Activated CD8-positive, alpha-beta memory T cell treated with anti-CD3 and anti-CD28 coated beads, Interleukin-2, amount 10 ng/mL, durations not matched to agents 7 days and 5 days (primary cell): Measurements from ENCODE around the gene MTARC2. TPM values are rescaled to one million over a fixed set of nuclear protein-coding genes. Genes with fewer than 3 reads are reported as not detected.

Experiments used
- ATAC-seq: fragments of 150-1000 bp; cut with Tn5 transposase; one replicate; pipeline ENCODE4 v1.10.0; 2021; ENCODE audit warnings: moderate library complexity
- CTCF ChIA-PET: fragments of 350-600 bp; sonication (Branson Sonifier 250); formaldehyde crosslinking; loops from one replicate; lab custom pipeline; 2021; ENCODE audit warnings: antibody characterized with exemption; lab: Charles Lee
- DNase-seq: peaks from one replicate; pipeline ENCODE4 v3.0.0-alpha.2; 2020
- H3K27ac Mint-ChIP-seq: one replicate; pipeline ENCODE4 v1.8.0; 2021; ENCODE audit warnings: mild to moderate bottlenecking, mixed read lengths
- H3K27me3 Mint-ChIP-seq: one replicate; pipeline ENCODE4 v1.8.0; 2021; ENCODE audit warnings: mixed read lengths
- H3K36me3 Mint-ChIP-seq: one replicate; pipeline ENCODE4 v1.8.0; 2021; ENCODE audit warnings: mild to moderate bottlenecking, mixed read lengths
- H3K4me1 Mint-ChIP-seq: one replicate; pipeline ENCODE4 v1.8.0; 2021; ENCODE audit warnings: mixed read lengths
- H3K4me3 Mint-ChIP-seq: one replicate; pipeline ENCODE4 v1.8.0; 2021; ENCODE audit warnings: mild to moderate bottlenecking, moderate library complexity, mixed read lengths
- H3K9me3 Mint-ChIP-seq: one replicate; pipeline ENCODE4 v1.8.0; 2022; ENCODE audit warnings: low read depth, mixed read lengths
- total RNA-seq, 2 experiments: library from RNA; stranded (reverse); gene quantifications; one replicate each; pipeline ENCODE4 v1.2.3, GENCODE V29; 2021

The MTARC2 gene
- total RNA-seq, 2 experiments from 2014 or later: not detected

DNA sequence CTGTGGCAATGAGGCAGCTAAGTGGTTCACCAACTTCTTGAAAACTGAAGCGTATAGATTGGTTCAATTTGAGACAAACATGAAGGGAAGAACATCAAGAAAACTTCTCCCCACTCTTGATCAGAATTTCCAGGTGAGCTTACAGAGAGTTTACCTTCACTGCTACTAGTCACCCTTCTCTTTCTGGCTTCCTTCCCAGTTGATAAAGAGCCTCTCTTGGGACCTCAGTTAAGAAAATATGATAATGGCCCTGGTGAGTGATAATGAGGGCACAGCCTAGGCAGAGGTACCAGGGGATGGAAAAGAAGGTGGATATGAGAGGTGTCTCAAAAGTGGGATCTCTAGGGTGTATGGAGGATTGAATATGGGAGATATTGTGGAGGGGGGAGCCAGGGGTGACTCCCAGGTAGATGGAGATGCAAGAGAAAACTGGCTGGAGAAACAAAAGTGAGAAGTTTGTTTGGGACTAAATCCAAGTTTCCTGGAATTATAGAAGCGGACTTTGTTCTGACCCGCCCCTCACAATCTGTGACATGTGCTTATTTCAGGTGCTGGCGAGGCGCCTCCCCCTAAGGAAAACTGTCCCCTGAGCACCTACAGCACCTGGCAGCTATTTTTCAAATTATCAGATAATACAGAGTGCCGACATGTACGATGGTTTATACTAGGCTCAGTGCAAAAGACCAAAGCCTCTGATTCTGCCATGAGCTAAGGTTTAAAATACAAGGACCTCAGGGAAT lies 13.7 kb downstream of the MTARC2 start:
- Mint-ChIP-seq H3K4me1 (no peaks in the 10 kb centered on the region), H3K9me3 (no peaks in the 10 kb centered on the region), H3K27me3 (peaks cover 10% of the 10 kb centered on the region), H3K4me3 (no peak overlapping the region), H3K27ac (no peak overlapping the region), H3K36me3 (no peaks in the 10 kb centered on the region)
- CTCF ChIA-PET: interaction anchor here (1.1 kb wide), 1 partner anchor 13 kb away, joined by 4 read pairs; no protein-coding TSS in a partner anchor
- DNase-seq (no peak), ATAC-seq (no peak)

DNA sequence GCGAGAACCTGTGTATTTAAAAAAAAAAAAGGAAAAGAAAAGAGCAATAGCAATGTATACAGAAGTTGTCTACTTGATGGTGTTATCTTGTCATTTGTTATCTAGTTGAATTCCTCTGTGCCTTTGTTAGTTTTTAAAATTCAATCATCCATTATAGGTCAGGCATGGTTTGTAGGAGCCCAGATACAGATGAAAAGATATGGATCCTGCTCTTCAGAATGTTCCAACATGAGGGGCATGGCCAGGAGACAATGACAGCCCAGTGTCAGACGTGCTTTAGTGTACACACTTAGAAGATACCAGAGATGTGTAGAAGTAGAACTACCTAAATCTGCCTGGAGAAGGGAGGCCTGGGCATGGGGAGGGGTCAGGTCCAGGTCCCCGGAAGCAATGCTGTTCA lies 16.6 kb downstream of the MTARC2 start:
- no peaks in the 10 kb centered on the region for H3K9me3 Mint-ChIP-seq

DNA sequence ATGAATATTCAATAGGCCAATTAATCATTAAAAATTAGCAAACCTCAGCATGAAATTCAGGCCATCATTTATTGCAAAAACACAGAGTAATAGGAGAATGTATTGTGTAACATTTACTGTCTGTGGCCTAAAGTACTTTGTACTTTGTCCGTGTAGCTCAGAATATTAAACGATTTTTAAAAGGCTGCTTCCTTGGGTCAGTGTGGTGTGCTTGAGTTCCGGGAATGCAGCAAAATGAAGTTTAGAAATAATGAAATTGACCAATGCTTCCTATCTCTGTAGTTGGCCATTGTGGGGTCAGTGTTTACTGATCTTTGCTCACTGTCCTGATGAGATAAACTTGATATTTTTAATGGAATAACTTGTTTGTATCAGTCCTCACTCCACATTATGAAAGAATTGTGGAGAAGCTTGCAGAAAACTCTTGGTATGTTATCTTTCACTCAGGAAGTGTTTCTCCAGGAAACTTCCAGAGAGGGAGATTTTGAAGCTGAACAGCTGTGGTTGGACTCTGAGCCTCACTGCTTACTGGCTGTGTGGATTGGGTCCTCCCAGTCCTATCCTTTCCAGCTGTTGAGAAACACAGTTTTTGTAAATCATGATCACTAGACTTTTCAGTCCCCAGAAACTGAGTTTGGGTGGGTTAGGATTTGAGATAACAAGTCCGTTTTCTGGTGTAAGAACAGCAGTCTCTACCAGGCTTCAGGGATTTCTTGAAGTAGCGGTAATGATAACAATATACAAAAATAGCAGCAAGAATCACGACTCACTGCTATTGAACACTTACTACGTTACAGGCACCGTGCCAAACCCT lies 19.4 kb downstream of the MTARC2 start:
- H3K36me3 Mint-ChIP-seq: no peaks in the 10 kb centered on the region
- DNase-seq (no peak), ATAC-seq (no peak)
- CTCF ChIA-PET: no interaction called here
- H3K4me1 Mint-ChIP-seq: no peaks in the 10 kb centered on the region
- no peaks in the 10 kb centered on the region for H3K9me3 Mint-ChIP-seq
- H3K27ac Mint-ChIP-seq: no peak overlapping the region
- no peaks in the 10 kb centered on the region for H3K27me3 Mint-ChIP-seq
- H3K4me3 Mint-ChIP-seq: no peak overlapping the region

More for the DNA sequence above, 16.6 kb downstream of the MTARC2 start:
- CTCF ChIA-PET: no interaction called here
- Mint-ChIP-seq H3K36me3 (no peaks in the 10 kb centered on the region), H3K27me3 (peaks cover 4% of the 10 kb centered on the region), H3K27ac (no peak overlapping the region), H3K4me1 (no peaks in the 10 kb centered on the region), H3K4me3 (no peak overlapping the region)
- DNase-seq (no peak), ATAC-seq (no peak)

DNA sequence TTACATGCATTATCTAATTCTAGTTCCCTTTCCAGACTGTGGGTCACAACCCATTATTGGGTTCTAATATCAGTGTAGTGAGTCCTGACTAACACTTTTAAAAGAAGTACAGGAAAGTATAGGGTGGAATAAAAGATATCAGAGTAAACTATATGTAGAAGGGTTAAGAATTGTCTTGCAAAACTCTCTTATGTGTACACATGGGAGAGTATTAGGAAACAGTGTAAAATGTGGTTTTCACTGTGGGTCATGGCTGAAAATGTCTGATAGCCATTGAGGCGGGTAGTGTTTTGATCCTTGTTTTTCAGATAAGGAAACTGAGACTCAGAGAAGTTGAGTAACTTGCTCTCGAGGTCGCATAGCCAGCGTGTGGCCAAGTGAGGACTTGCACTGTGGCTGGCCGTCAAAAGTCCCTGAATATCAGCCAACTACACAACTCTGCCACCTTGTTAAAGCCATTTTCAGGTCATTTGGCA lies 20.0 kb downstream of the MTARC2 start:
- DNase-seq (no peak), ATAC-seq (no peak)
- Mint-ChIP-seq H3K4me1 (no peaks in the 10 kb centered on the region), H3K36me3 (no peaks in the 10 kb centered on the region), H3K27ac (no peak overlapping the region), H3K27me3 (no peaks in the 10 kb centered on the region), H3K4me3 (no peak overlapping the region), H3K9me3 (no peaks in the 10 kb centered on the region)
- CTCF ChIA-PET: no interaction called here

DNA sequence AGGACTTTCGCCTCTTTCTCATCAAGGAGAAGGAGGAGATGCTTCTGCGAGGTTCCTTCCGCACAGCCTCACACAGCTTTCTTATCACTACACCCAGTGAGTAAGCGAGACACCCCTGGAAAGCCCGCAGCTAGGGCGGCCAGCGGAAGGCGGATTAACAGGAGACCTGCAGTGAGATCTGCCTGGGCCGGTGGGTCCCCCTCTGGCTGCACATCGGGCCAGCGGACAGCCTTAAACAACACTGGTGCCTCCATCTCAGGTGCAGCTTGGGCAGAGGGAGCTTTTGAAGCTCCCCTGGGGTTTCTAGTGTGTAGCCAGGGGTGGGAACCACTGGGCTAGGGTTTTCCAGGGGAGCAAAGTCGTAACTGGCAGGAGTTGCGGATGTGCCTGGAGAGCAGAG lies 21.1 kb downstream of the MTARC2 start:
- no peak overlapping the region for H3K27ac Mint-ChIP-seq
- no peaks in the 10 kb centered on the region for H3K36me3 Mint-ChIP-seq
- H3K4me1 Mint-ChIP-seq: no peaks in the 10 kb centered on the region
- ATAC-seq (no peak), DNase-seq (no peak)
- CTCF ChIA-PET: no interaction called here
- no peak overlapping the region for H3K4me3 Mint-ChIP-seq
- peaks cover 2% of the 10 kb centered on the region for H3K27me3 Mint-ChIP-seq
- no peaks in the 10 kb centered on the region for H3K9me3 Mint-ChIP-seq

DNA sequence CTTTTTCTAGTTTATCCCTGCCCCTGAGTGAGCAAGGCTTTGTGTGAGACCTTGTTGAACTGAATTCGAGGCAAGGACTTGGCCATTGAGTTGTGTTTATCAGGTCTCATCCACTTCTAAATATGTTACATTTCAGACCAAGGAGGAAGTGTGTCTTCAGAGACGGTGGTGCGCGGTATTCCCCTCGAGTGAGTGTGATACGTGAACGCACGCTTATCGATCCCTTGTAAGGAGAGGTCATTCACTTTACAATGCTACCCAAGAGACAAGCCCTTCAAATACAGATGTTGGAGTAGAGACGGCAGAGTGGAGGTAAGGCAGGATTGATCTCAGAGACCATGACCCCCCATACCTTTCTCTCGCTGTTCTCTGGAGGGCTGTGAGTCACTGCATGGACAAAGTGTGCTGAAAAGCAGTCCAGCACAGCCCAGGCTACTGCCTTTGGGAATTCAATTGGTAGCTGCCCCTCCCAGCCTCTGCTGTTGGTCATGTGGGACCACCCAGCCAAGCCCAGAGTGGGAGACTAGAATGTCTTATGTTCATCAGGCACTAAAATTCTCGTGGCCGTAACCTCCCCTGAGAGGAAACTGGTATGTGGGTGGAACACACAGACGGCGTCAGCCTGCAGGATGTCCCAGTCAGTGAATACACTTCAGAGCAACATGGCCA lies 22.3 kb downstream of the MTARC2 start:
- H3K9me3 Mint-ChIP-seq: no peaks in the 10 kb centered on the region
- CTCF ChIA-PET: no interaction called here
- ATAC-seq (no peak), DNase-seq (no peak)
- peaks cover 7% of the 10 kb centered on the region for H3K27me3 Mint-ChIP-seq
- H3K4me3 Mint-ChIP-seq: no peak overlapping the region
- H3K4me1 Mint-ChIP-seq: no peaks in the 10 kb centered on the region
- H3K36me3 Mint-ChIP-seq: no peaks in the 10 kb centered on the region
- no peak overlapping the region for H3K27ac Mint-ChIP-seq

DNA sequence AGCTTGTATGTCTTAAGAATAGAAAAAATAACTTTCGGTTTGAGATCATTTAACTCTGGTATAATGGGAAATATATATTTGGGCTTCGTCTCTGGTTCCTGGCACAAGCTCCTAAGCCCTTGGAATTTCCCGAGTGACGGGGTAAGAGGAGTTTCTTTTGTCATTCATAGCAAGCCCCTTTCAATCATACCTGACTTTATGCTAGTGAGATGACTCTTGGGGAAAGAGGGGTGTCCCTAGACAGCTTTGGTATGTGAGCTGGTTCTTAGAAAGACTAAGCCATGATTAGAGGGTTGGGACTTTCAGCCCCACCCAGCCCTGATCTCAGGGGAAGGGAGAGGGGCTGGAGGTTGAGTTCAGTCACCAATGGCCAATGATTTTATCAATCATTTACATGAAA lies 24.7 kb downstream of the MTARC2 start:
- Mint-ChIP-seq H3K9me3 (no peaks in the 10 kb centered on the region), H3K4me3 (no peak overlapping the region), H3K4me1 (no peaks in the 10 kb centered on the region), H3K27me3 (peaks cover 11% of the 10 kb centered on the region), H3K27ac (no peak overlapping the region), H3K36me3 (no peaks in the 10 kb centered on the region)
- ATAC-seq (no peak), DNase-seq (no peak)
- CTCF ChIA-PET: interaction anchor here (1.0 to 2.1 kb wide), 2 partner anchors 13 to 40 kb away, joined by 3 to 8 read pairs; partner anchors contain the start of gene MTARC1

DNA sequence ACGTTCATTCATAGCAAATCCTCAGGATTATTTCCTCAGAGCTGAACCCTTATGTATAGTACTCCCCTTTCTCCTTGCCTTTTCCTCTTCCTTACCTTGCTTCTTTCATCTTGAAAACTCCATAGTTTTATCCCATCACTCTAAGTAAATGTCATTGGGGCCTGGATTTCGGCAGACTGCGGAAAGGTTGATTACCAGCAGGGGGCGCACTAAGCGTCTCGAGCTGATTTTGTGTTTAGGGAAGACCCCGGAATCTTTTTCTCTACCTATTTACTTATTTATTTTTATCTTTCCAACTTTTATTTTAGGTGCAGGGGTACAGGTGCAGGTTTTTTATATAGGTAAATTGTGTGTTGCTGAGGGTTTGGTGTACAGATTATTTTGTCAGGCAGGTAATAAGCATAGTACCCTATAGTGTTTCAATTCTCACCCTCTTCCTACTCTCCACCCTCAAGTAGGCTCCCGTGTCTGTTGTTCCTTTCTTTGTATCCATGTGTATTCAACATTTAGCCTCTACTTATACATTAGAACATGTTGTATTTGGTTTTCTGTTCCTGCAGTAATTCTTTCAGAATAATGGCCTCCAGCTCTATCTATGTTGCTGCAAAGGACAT lies 27.2 kb downstream of the MTARC2 start:
- Mint-ChIP-seq H3K27ac (no peak overlapping the region), H3K9me3 (no peaks in the 10 kb centered on the region), H3K4me3 (no peak overlapping the region), H3K4me1 (no peaks in the 10 kb centered on the region), H3K27me3 (peaks cover 11% of the 10 kb centered on the region), H3K36me3 (no peaks in the 10 kb centered on the region)
- ATAC-seq (no peak), DNase-seq (peak; percentile 45)
- CTCF ChIA-PET: interaction anchor here (0.9 to 1.9 kb wide), 6 partner anchors 10 to 94 kb away, joined by 3 to 7 read pairs (median 4); no protein-coding TSS in a partner anchor

DNA sequence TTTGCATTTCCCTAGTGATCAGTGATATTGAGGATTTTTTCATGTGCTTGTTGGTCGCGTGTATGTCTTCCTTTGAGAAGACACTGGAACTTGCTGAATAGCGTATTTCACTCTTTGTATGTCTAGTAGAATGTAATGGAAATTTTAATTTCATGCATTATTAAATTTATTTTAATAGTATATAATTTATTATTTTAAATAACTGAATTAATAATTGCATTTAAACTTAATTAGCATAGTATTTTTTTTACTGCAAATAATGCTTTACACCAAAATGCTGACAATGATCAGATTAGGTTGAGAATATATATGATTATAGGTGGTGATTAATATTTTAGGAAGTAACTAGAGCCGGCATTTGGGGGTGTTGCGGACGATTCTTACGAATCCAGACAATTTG lies 28.1 kb downstream of the MTARC2 start:
- no peak overlapping the region for H3K27ac Mint-ChIP-seq
- H3K4me3 Mint-ChIP-seq: no peak overlapping the region
- CTCF ChIA-PET: interaction anchor here (0.9 to 1.9 kb wide), 5 partner anchors 9 to 95 kb away, joined by 3 to 7 read pairs (median 4); no protein-coding TSS in a partner anchor
- ATAC-seq: no peak
- no peaks in the 10 kb centered on the region for H3K36me3 Mint-ChIP-seq
- no peaks in the 10 kb centered on the region for H3K4me1 Mint-ChIP-seq
- H3K9me3 Mint-ChIP-seq: no peaks in the 10 kb centered on the region
- DNase-seq: no peak
- H3K27me3 Mint-ChIP-seq: peaks cover 16% of the 10 kb centered on the region

DNA sequence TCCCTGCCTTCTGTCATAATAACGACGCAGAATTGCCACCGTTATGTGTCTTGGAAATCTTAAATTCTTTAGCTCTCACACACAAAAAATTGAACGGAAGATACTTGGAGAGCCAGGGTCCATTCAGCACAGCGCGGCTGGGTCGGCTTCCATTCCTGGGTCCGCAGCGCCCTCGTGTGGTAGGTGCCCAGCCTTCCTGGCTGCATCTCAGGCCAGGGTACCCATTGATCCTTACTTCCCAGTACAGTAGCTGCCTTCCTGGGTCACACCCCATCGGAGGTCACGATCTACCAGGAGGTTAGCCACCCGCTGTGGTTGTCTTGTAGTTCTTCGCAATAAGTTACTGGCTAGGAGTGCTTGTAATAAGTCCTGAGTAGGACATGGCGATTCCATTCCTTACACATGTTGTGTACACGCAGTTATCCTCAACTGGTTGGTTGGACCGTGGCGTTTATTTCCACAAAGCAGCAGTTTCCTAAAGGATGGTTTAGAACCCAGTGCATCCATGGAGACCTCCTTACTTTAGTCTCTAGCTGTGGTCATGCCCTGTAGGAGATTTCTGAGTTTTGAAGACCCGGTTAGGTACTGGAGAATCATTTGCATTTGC lies 28.7 kb downstream of the MTARC2 start:
- DNase-seq (peak; percentile 69), ATAC-seq (peak; percentile 86)
- Mint-ChIP-seq H3K4me1 (no peaks in the 10 kb centered on the region), H3K4me3 (no peak overlapping the region), H3K27ac (no peak overlapping the region), H3K27me3 (peaks cover 20% of the 10 kb centered on the region), H3K36me3 (no peaks in the 10 kb centered on the region), H3K9me3 (no peaks in the 10 kb centered on the region)
- CTCF ChIA-PET: interaction anchor here (0.6 to 1.9 kb wide), 6 partner anchors 9 to 831 kb away, joined by 3 to 7 read pairs (median 4); no protein-coding TSS in a partner anchor

DNA sequence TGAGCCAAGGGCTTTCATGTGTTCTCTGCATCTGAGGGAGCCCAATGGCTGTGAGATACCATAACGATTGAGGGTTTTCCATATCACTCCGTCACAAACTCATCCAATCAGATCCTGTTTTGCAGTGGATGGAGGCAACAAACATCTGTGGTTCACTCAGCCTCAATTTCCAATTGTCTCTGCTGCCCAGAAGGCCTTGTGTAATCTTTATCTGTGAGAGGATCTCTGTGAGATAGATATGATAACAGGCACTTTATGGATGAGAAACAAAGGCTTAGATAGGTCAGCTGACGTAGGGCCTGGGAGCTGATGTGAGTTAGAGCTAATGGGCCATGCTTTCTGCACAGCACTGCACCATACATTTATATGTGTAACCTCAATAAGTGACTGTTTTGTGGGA lies 35.3 kb downstream of the MTARC2 start:
- H3K9me3 Mint-ChIP-seq: no peaks in the 10 kb centered on the region
- H3K4me3 Mint-ChIP-seq: no peak overlapping the region
- H3K27ac Mint-ChIP-seq: no peak overlapping the region
- H3K27me3 Mint-ChIP-seq: peaks cover 64% of the 10 kb centered on the region
- DNase-seq (no peak), ATAC-seq (no peak)
- H3K4me1 Mint-ChIP-seq: no peaks in the 10 kb centered on the region
- CTCF ChIA-PET: no interaction called here
- H3K36me3 Mint-ChIP-seq: no peaks in the 10 kb centered on the region

DNA sequence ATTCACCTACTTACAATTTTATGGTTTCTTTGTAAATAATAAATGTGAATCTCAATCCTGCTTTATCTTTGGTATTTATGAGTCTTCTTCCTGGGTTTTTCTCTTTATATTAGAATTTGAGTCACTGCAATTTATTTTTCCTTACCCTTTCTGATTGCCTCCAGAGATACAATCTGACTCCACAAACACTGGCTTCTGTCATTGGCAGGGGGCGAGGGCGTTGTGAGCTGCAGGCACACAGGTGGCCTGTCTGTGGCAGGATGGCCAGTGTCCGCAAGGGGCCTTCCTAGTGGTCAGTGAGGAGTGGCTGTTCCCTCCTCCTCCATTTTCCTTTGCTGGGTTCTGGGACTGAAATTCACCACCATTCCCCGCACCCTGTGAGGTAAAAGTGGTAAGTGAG lies 36.6 kb downstream of the MTARC2 start:
- Mint-ChIP-seq H3K4me3 (no peak overlapping the region), H3K27ac (no peak overlapping the region), H3K4me1 (no peaks in the 10 kb centered on the region), H3K36me3 (no peaks in the 10 kb centered on the region), H3K9me3 (no peaks in the 10 kb centered on the region), H3K27me3 (peaks cover 72% of the 10 kb centered on the region)
- no peak for DNase-seq
- CTCF ChIA-PET: interaction anchor here (1.7 kb wide), 1 partner anchor 9 kb away, joined by 7 read pairs; no protein-coding TSS in a partner anchor
- ATAC-seq: no peak
